Astrocyte (in vitro differentiated cells and primary cell): ENCODE measurements around the gene PRR16. TPM values are rescaled to one million over a fixed set of nuclear protein-coding genes. Genes with fewer than 3 reads are reported as not detected.

Experiments used
- DNase-seq: peaks from one replicate; pipeline ENCODE4 v3.0.0-alpha.2; 2010; ENCODE audit warnings: low read depth
- FAIRE-seq: peaks from 2 replicates; lab custom pipeline; 2011; peaks lifted over from hg19 to GRCh38; lab: Jason Lieb, UNC
- H2AFZ ChIP-seq: 2 replicates; pipeline ENCODE4 v1.6.0; 2012; ENCODE audit warnings: low read depth, low read length, inconsistent platforms
- H3K27ac ChIP-seq: 2 replicates; pipeline ENCODE4 v1.5.1; 2011; ENCODE audit warnings: low read depth, low read length, inconsistent platforms
- H3K27me3 ChIP-seq: 2 replicates; pipeline ENCODE4 v1.6.0; 2011; ENCODE audit warnings: low read length, inconsistent platforms; ENCODE audit not compliant: insufficient read depth
- H3K36me3 ChIP-seq: 2 replicates; pipeline ENCODE4 v1.5.1; 2011; ENCODE audit warnings: low read length, inconsistent platforms; ENCODE audit not compliant: insufficient read depth
- H3K4me1 ChIP-seq: 2 replicates; pipeline ENCODE4 v1.5.1; 2011; ENCODE audit warnings: low read length, inconsistent platforms; ENCODE audit not compliant: insufficient read depth
- H3K4me2 ChIP-seq: 2 replicates; pipeline ENCODE4 v1.6.0; 2012; ENCODE audit warnings: low read length, inconsistent platforms
- H3K4me3 ChIP-seq: 2 replicates; pipeline ENCODE4 v1.5.1; 2011; ENCODE audit warnings: low read depth, mild to moderate bottlenecking, low read length, inconsistent platforms; ENCODE audit not compliant: insufficient read depth
- H3K79me2 ChIP-seq: 2 replicates; pipeline ENCODE4 v1.6.0; 2012; ENCODE audit warnings: mild to moderate bottlenecking, low read length, inconsistent platforms; ENCODE audit not compliant: insufficient read depth
- H3K9ac ChIP-seq: 2 replicates; pipeline ENCODE4 v1.6.0; 2012; ENCODE audit warnings: mild to moderate bottlenecking, low read length, inconsistent platforms
- H3K9me3 ChIP-seq: 2 replicates; pipeline ENCODE4 v1.5.1; 2012; ENCODE audit warnings: low read depth, mild to moderate bottlenecking, low read length, inconsistent platforms; ENCODE audit not compliant: insufficient read depth
- H4K20me1 ChIP-seq: 2 replicates; pipeline ENCODE4 v1.6.0; 2012; ENCODE audit warnings: low read length, inconsistent platforms; ENCODE audit not compliant: insufficient read depth
- H3K27ac Mint-ChIP-seq: one replicate; pipeline ENCODE4 v1.8.0; 2021; ENCODE audit warnings: mild to moderate bottlenecking, mixed read lengths; ENCODE audit not compliant: unreplicated experiment
- H3K27me3 Mint-ChIP-seq: one replicate; pipeline ENCODE4 v1.8.0; 2021; ENCODE audit warnings: low read depth, mixed read lengths; ENCODE audit not compliant: unreplicated experiment
- H3K36me3 Mint-ChIP-seq: one replicate; pipeline ENCODE4 v1.8.0; 2021; ENCODE audit warnings: low read depth, mixed read lengths; ENCODE audit not compliant: unreplicated experiment
- H3K4me1 Mint-ChIP-seq: one replicate; pipeline ENCODE4 v1.8.0; 2021; ENCODE audit warnings: low read depth, mixed read lengths; ENCODE audit not compliant: unreplicated experiment
- H3K4me3 Mint-ChIP-seq: one replicate; pipeline ENCODE4 v1.8.0; 2021; ENCODE audit warnings: mild to moderate bottlenecking, moderate library complexity, mixed read lengths; ENCODE audit not compliant: unreplicated experiment
- H3K9me3 Mint-ChIP-seq: one replicate; pipeline ENCODE4 v1.8.0; 2021; ENCODE audit warnings: mild to moderate bottlenecking, mixed read lengths; ENCODE audit not compliant: unreplicated experiment
- CTCF ChIP-seq: IDR thresholded peaks from 2 replicates; pipeline ENCODE4 v1.5.1; 2011; ENCODE audit warnings: low read depth, mild to moderate bottlenecking, inconsistent platforms, low read length, moderate library complexity; ENCODE audit not compliant: insufficient read depth
- EZH2 ChIP-seq: IDR thresholded peaks from 2 replicates; pipeline ENCODE4 v1.6.1; 2012; ENCODE audit warnings: mild to moderate bottlenecking, low read length, inconsistent platforms; ENCODE audit not compliant: insufficient read depth
- total RNA-seq: library from RNA; stranded (reverse); gene quantifications from 2 replicates; pipeline ENCODE4 v1.2.1, GENCODE V29; 2021

The PRR16 gene
- total RNA-seq, 1 donor from 2014 or later, result 9.1 TPM

- H3K27ac ChIP-seq, result no peak overlapping the region
- Mint-ChIP-seq H3K9me3 (no peaks in the 10 kb centered on the region), H3K4me3 (no peak overlapping the region), H3K36me3 (peaks cover 3% of the 10 kb centered on the region), H3K27me3 (no peaks in the 10 kb centered on the region), H3K4me1 (no peaks in the 10 kb centered on the region), H3K27ac (no peak overlapping the region)
- no peak overlapping the region for H3K4me3 ChIP-seq
- peaks cover 3% of the 10 kb centered on the region for H3K36me3 ChIP-seq
- H3K27me3 ChIP-seq, result no peaks in the 10 kb centered on the region
- no peaks in the 10 kb centered on the region for H3K9me3 ChIP-seq
- DNase-seq, result no peak
- no peaks in the 10 kb centered on the region for H3K79me2 ChIP-seq
- no peak overlapping the region for H2AFZ ChIP-seq
- no peaks in the 10 kb centered on the region for H4K20me1 ChIP-seq
- TF ChIP-seq EZH2 (no peak), CTCF (no peak)
- no peak for FAIRE-seq
- no peaks in the 10 kb centered on the region for H3K4me1 ChIP-seq
- H3K9ac ChIP-seq, result no peak overlapping the region
- H3K4me2 ChIP-seq, result no peak overlapping the region
Measured at GRCh38 chr5:120630550-120630949, 166.4 kb downstream of the PRR16 start.

GRCh38 chr5:120631611-120632010 lies 167.5 kb downstream of the PRR16 start:
- no peak overlapping the region for H3K4me3 Mint-ChIP-seq

More at GRCh38 chr5:120631611-120632010, 167.5 kb downstream of the PRR16 start:
- Mint-ChIP-seq H3K36me3 (peaks cover 3% of the 10 kb centered on the region), H3K4me1 (no peaks in the 10 kb centered on the region), H3K27ac (no peak overlapping the region), H3K9me3 (no peaks in the 10 kb centered on the region), H3K27me3 (no peaks in the 10 kb centered on the region)
- Histone ChIP-seq H4K20me1 (no peaks in the 10 kb centered on the region), H3K27me3 (no peaks in the 10 kb centered on the region), H3K4me2 (no peak overlapping the region), H3K9me3 (no peaks in the 10 kb centered on the region), H3K79me2 (no peaks in the 10 kb centered on the region), H2AFZ (no peak overlapping the region), H3K36me3 (peaks cover 3% of the 10 kb centered on the region), H3K4me1 (no peaks in the 10 kb centered on the region), H3K27ac (no peak overlapping the region), H3K4me3 (no peak overlapping the region), H3K9ac (no peak overlapping the region)
- DNase-seq (no peak), FAIRE-seq (no peak)
- TF ChIP-seq EZH2, result no peak
- TF ChIP-seq CTCF, result no peak
